Measurements from ENCODE around the gene ENTPD2.

Gene ENTPD2

GRCh38 chr9:137022662-137023008, 31.2 kb downstream of the ENTPD2 start:
- no peak for TF ChIP-seq CTCF (conservative IDR thresholded peaks at IDR 0.05)

GRCh38 chr9:137021979-137022661, 31.7 kb downstream of the ENTPD2 start:
- H3K27ac ChIP-seq = no peak overlapping the region
- no peak for TF ChIP-seq CTCF (conservative IDR thresholded peaks at IDR 0.05)

More at GRCh38 chr9:137022662-137023008, 31.2 kb downstream of the ENTPD2 start:
- H3K27ac ChIP-seq = no peak overlapping the region

- no peak for TF ChIP-seq CTCF (conservative IDR thresholded peaks at IDR 0.05)
- no peak overlapping the region for H3K27ac ChIP-seq
Observed at GRCh38 chr9:137021568-137021978, 32.3 kb downstream of the ENTPD2 start.

- H3K27ac ChIP-seq = no peak overlapping the region
- no peak for TF ChIP-seq CTCF (conservative IDR thresholded peaks at IDR 0.05)
Observed at GRCh38 chr9:137020771-137021567, 32.9 kb downstream of the ENTPD2 start.

GRCh38 chr9:137019891-137020683, 33.8 kb downstream of the ENTPD2 start:
- no peak overlapping the region for H3K27ac ChIP-seq
- no peak for TF ChIP-seq CTCF (conservative IDR thresholded peaks at IDR 0.05)

- no peak for TF ChIP-seq CTCF (conservative IDR thresholded peaks at IDR 0.05)
Observed at GRCh38 chr9:137018761-137019559, 34.9 kb downstream of the ENTPD2 start.

More at GRCh38 chr9:137018761-137019559, 34.9 kb downstream of the ENTPD2 start:
- H3K27ac ChIP-seq = no peak overlapping the region
